ENCODE measurements around the gene TNFAIP8.

DNA sequence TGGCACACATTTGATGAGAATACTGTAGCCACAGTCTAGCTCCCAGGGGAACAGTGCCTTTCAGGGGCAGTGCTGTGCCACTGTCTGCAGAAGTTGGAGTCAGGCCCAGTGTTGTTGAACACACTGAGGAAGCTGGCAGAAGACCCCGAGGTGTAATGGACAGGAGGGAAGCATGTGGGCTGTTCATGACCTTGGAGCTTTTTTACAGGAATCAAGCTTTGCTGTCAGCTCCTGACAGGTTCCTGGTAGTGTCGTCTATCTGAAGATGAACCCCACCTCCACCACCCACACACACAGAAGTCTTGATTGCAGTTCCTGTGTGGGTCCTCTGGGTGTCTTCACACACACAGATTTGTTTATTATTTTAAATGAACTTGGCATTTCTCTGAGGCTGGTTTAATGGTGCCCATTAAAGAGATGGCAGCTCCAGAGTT is 40.3 kb upstream of the TNFAIP8 start:
- TF ChIP-seq, protein P1, sequence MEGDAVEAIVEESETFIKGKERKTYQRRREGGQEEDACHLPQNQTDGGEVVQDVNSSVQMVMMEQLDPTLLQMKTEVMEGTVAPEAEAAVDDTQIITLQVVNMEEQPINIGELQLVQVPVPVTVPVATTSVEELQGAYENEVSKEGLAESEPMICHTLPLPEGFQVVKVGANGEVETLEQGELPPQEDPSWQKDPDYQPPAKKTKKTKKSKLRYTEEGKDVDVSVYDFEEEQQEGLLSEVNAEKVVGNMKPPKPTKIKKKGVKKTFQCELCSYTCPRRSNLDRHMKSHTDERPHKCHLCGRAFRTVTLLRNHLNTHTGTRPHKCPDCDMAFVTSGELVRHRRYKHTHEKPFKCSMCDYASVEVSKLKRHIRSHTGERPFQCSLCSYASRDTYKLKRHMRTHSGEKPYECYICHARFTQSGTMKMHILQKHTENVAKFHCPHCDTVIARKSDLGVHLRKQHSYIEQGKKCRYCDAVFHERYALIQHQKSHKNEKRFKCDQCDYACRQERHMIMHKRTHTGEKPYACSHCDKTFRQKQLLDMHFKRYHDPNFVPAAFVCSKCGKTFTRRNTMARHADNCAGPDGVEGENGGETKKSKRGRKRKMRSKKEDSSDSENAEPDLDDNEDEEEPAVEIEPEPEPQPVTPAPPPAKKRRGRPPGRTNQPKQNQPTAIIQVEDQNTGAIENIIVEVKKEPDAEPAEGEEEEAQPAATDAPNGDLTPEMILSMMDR (IDR thresholded peaks at IDR 0.05; ENCODE audit: insufficient read depth, low read depth, low read length): peak; percentile 36
- no peak for TF ChIP-seq EZH2 (IDR thresholded peaks at IDR 0.05; ENCODE audit: insufficient read depth, low read length)
